ENCODE measurements around the gene RNU5D-1.

The RNU5D-1 gene

GRCh38 chr1:44685218-44685617, 45.8 kb downstream of the RNU5D-1 start:
- Mint-ChIP-seq H3K4me3 (no peak overlapping the region), H3K27me3 (ENCODE audit: low read depth, poor library complexity) (no peaks in the 10 kb centered on the region), H3K9me3 (no peaks in the 10 kb centered on the region), H3K27ac (no peak overlapping the region), H3K36me3 (ENCODE audit: low read depth) (peaks cover 15% of the 10 kb centered on the region), H3K4me1 (peaks cover 47% of the 10 kb centered on the region)
- no peak for TF ChIP-seq CTCF (IDR thresholded peaks at IDR 0.05)
- DNase-seq = no peak

GRCh38 chr1:44684525-44684924, 46.4 kb downstream of the RNU5D-1 start:
- H3K9me3 Mint-ChIP-seq = no peaks in the 10 kb centered on the region

GRCh38 chr1:44682883-44683265, 48.1 kb downstream of the RNU5D-1 start:
- TF ChIP-seq CTCF (IDR thresholded peaks at IDR 0.05) = no peak
- Mint-ChIP-seq H3K4me1 (peaks cover 39% of the 10 kb centered on the region), H3K27me3 (ENCODE audit: low read depth, poor library complexity) (no peaks in the 10 kb centered on the region), H3K27ac (peak overlapping the region; percentile 6), H3K9me3 (no peaks in the 10 kb centered on the region), H3K4me3 (no peak overlapping the region), H3K36me3 (ENCODE audit: low read depth) (peaks cover 22% of the 10 kb centered on the region)
- no peak for DNase-seq

More at GRCh38 chr1:44684525-44684924, 46.4 kb downstream of the RNU5D-1 start:
- H3K27me3 Mint-ChIP-seq (ENCODE audit: low read depth, poor library complexity) = no peaks in the 10 kb centered on the region
- TF ChIP-seq CTCF (IDR thresholded peaks at IDR 0.05) = no peak
- peaks cover 22% of the 10 kb centered on the region for H3K36me3 Mint-ChIP-seq (ENCODE audit: low read depth)
- no peak overlapping the region for H3K4me3 Mint-ChIP-seq
- DNase-seq = no peak
- peaks cover 47% of the 10 kb centered on the region for H3K4me1 Mint-ChIP-seq
- peak overlapping the region; percentile 35 for H3K27ac Mint-ChIP-seq

GRCh38 chr1:44681905-44682882, 48.8 kb downstream of the RNU5D-1 start:
- Mint-ChIP-seq H3K9me3 (no peaks in the 10 kb centered on the region), H3K27me3 (ENCODE audit: low read depth, poor library complexity) (no peaks in the 10 kb centered on the region), H3K27ac (peak overlapping the region; percentile 13), H3K4me3 (peak overlapping the region; percentile 23), H3K4me1 (peaks cover 39% of the 10 kb centered on the region), H3K36me3 (ENCODE audit: low read depth) (peaks cover 22% of the 10 kb centered on the region)
- TF ChIP-seq CTCF (IDR thresholded peaks at IDR 0.05) = no peak
- no peak for DNase-seq

Data from nephron progenitor cell (in vitro differentiated cells).